ENCODE results near the gene PPP1R15B. TPM values are rescaled to one million over a fixed set of nuclear protein-coding genes. Genes with fewer than 3 reads are reported as not detected.

PPP1R15B gene
- total and polyA plus RNA-seq, 7 experiments from 2014 or later = 14.1 to 175 (median 72.8) TPM

GRCh38 chr1:204384636-204385352, 26.8 kb downstream of the PPP1R15B start:
- ChIA-PET POLR2A (no interaction called here), CTCF (interaction anchor here (0.7 to 1.8 kb wide), 2 partner anchors 14 to 759 kb away, joined by 3 to 7 read pairs; no protein-coding TSS in a partner anchor)
- H3K36me3 ChIP-seq (ENCODE audit: control insufficient read depth in 2 of 3, insufficient read depth in 3 of 3, low read length in 3 of 3) = no peaks in the 10 kb centered on the region
- peaks cover 0 to 13% (median 0%) of the 10 kb centered on the region in 5 donors for H3K27me3 Mint-ChIP-seq
- ATAC-seq = no peak
- no peak overlapping the region for H3K27ac ChIP-seq (ENCODE audit: low read depth, low read length)
- no peaks in the 10 kb centered on the region for H3K9me3 ChIP-seq (ENCODE audit: control insufficient read depth in 2 of 3, low read length in 3 of 3)
- no peak for DNase-seq
- no peaks in the 10 kb centered on the region for H3K36me3 Mint-ChIP-seq
- intact Hi-C loops (cut with micrococcal nuclease) = no loop called here
- no peaks in the 10 kb centered on the region for H3K4me1 ChIP-seq (ENCODE audit: control insufficient read depth in 2 of 2, insufficient read depth in 2 of 2, low read length in 2 of 2)
- no peak overlapping the region for H3K4me3 ChIP-seq (ENCODE audit: low read length)
- H3K9me3 Mint-ChIP-seq = no peaks in the 10 kb centered on the region
- H3K4me3 Mint-ChIP-seq = no peak overlapping the region
- H3K27me3 ChIP-seq (ENCODE audit: control insufficient read depth in 2 of 2, insufficient read depth in 2 of 2, low read length in 2 of 2) = no peaks in the 10 kb centered on the region
- peaks cover 3 to 7% (median 5%) of the 10 kb centered on the region in 7 donors for H3K4me1 Mint-ChIP-seq
- H3K27ac Mint-ChIP-seq = no peak overlapping the region

GRCh38 chr1:204383163-204383904, 28.3 kb downstream of the PPP1R15B start:
- Histone ChIP-seq H3K27ac (ENCODE audit: low read depth, low read length) (no peak overlapping the region), H3K4me3 (ENCODE audit: low read length) (no peak overlapping the region), H3K27me3 (ENCODE audit: control insufficient read depth in 2 of 2, insufficient read depth in 2 of 2, low read length in 2 of 2) (no peaks in the 10 kb centered on the region), H3K36me3 (ENCODE audit: control insufficient read depth in 2 of 3, insufficient read depth in 3 of 3, low read length in 3 of 3) (no peaks in the 10 kb centered on the region), H3K4me1 (ENCODE audit: control insufficient read depth in 2 of 2, insufficient read depth in 2 of 2, low read length in 2 of 2) (peaks cover 2 to 4% of the 10 kb centered on the region in 2 donors), H3K9me3 (ENCODE audit: control insufficient read depth in 2 of 3, low read length in 3 of 3) (no peaks in the 10 kb centered on the region)
- CTCF ChIA-PET = interaction anchor here (1.3 to 1.7 kb wide), 2 partner anchors 15 to 27 kb away, joined by 3 to 7 read pairs; no protein-coding TSS in a partner anchor
- H3K4me3 Mint-ChIP-seq = no peak overlapping the region
- H3K36me3 Mint-ChIP-seq = no peaks in the 10 kb centered on the region
- peaks cover under 1 to 9% (median 5%) of the 10 kb centered on the region in 7 donors for H3K4me1 Mint-ChIP-seq
- POLR2A ChIA-PET = interaction anchor here (0.6 to 1.5 kb wide), 3 partner anchors 10 to 1249 kb away, joined by 3 to 5 read pairs (median 3); partner anchors contain the start of gene ELK4
- DNase-seq (no peak), ATAC-seq (no peak)
- no peaks in the 10 kb centered on the region for H3K9me3 Mint-ChIP-seq
- H3K27ac Mint-ChIP-seq = no peak overlapping the region
- intact Hi-C loops (cut with micrococcal nuclease) = no loop called here
- H3K27me3 Mint-ChIP-seq = peaks cover 0 to 25% (median under 1%) of the 10 kb centered on the region in 5 donors

- Mint-ChIP-seq H3K4me3 (no peak overlapping the region), H3K9me3 (no peaks in the 10 kb centered on the region), H3K27me3 (peaks cover 3 to 32% (median 6%) of the 10 kb centered on the region in 5 donors), H3K27ac (no peak overlapping the region), H3K36me3 (peaks cover 0 to 5% (median 0%) of the 10 kb centered on the region in 5 donors), H3K4me1 (peaks cover 7 to 15% (median 12%) of the 10 kb centered on the region in 7 donors)
- no peak for ATAC-seq
- intact Hi-C loops (cut with micrococcal nuclease) = loop anchor here in 1 of 2 donors (1.0 kb wide), 2 partner anchors 9 to 16 kb away; no protein-coding TSS in a partner anchor
- Histone ChIP-seq H3K4me1 (ENCODE audit: control insufficient read depth in 2 of 2, insufficient read depth in 2 of 2, low read length in 2 of 2) (peaks cover 4 to 6% of the 10 kb centered on the region in 2 donors), H3K27ac (ENCODE audit: low read depth, low read length) (peak overlapping the region; percentile 52), H3K36me3 (ENCODE audit: control insufficient read depth in 2 of 3, insufficient read depth in 3 of 3, low read length in 3 of 3) (no peaks in the 10 kb centered on the region), H3K4me3 (ENCODE audit: low read length) (peak overlapping the region; percentile 62), H3K9me3 (ENCODE audit: control insufficient read depth in 2 of 3, low read length in 3 of 3) (no peaks in the 10 kb centered on the region), H3K27me3 (ENCODE audit: control insufficient read depth in 2 of 2, insufficient read depth in 2 of 2, low read length in 2 of 2) (no peaks in the 10 kb centered on the region)
- CTCF ChIA-PET = interaction anchor here (1.3 to 3.8 kb wide), 4 partner anchors 9 to 28 kb away, joined by 3 to 15 read pairs (median 5); no protein-coding TSS in a partner anchor
- DNase-seq = no peak
- POLR2A ChIA-PET = interaction anchor here (0.6 to 1.5 kb wide), 4 partner anchors 10 to 1249 kb away, joined by 3 to 5 read pairs (median 3); partner anchors contain the start of gene ELK4
Measured at GRCh38 chr1:204382714-204383083, 28.9 kb downstream of the PPP1R15B start.

GRCh38 chr1:204380293-204380831, 31.3 kb downstream of the PPP1R15B start:
- ChIA-PET POLR2A (interaction anchor here (1.2 kb wide), 1 partner anchor 11 kb away, joined by 3 read pairs; no protein-coding TSS in a partner anchor), CTCF (interaction anchor here (3.8 kb wide), 1 partner anchor 17 kb away, joined by 15 read pairs; no protein-coding TSS in a partner anchor)
- H3K27ac ChIP-seq (ENCODE audit: low read depth, low read length) = no peak overlapping the region
- Mint-ChIP-seq H3K27me3 (peaks cover 6 to 43% (median 11%) of the 10 kb centered on the region in 5 donors), H3K4me3 (no peak overlapping the region), H3K36me3 (peaks cover 0 to 5% (median 0%) of the 10 kb centered on the region in 5 donors), H3K4me1 (peaks cover 8 to 20% (median 13%) of the 10 kb centered on the region in 7 donors), H3K9me3 (no peaks in the 10 kb centered on the region), H3K27ac (no peak overlapping the region)
- DNase-seq = no peak
- peaks cover 4 to 6% of the 10 kb centered on the region in 2 donors for H3K4me1 ChIP-seq (ENCODE audit: control insufficient read depth in 2 of 2, insufficient read depth in 2 of 2, low read length in 2 of 2)
- no peaks in the 10 kb centered on the region for H3K9me3 ChIP-seq (ENCODE audit: control insufficient read depth in 2 of 3, low read length in 3 of 3)
- H3K36me3 ChIP-seq (ENCODE audit: control insufficient read depth in 2 of 3, insufficient read depth in 3 of 3, low read length in 3 of 3) = no peaks in the 10 kb centered on the region
- ATAC-seq = no peak
- peaks cover 0 to 9% of the 10 kb centered on the region in 2 donors for H3K27me3 ChIP-seq (ENCODE audit: control insufficient read depth in 2 of 2, insufficient read depth in 2 of 2, low read length in 2 of 2)
- intact Hi-C loops (cut with micrococcal nuclease) = no loop called here
- no peak overlapping the region for H3K4me3 ChIP-seq (ENCODE audit: low read length)

- peaks cover 4 to 6% of the 10 kb centered on the region in 2 donors for H3K4me1 ChIP-seq (ENCODE audit: control insufficient read depth in 2 of 2, insufficient read depth in 2 of 2, low read length in 2 of 2)
- peaks cover 8 to 20% (median 13%) of the 10 kb centered on the region in 7 donors for H3K4me1 Mint-ChIP-seq
- CTCF ChIA-PET = interaction anchor here (0.6 to 1.8 kb wide), 5 partner anchors 21 to 769 kb away, joined by 3 to 4 read pairs (median 3); no protein-coding TSS in a partner anchor
- peak overlapping the region in 5 of 9 donors; percentile 3 to 79 (median 55) for H3K27ac Mint-ChIP-seq
- H3K9me3 ChIP-seq (ENCODE audit: control insufficient read depth in 2 of 3, low read length in 3 of 3) = no peaks in the 10 kb centered on the region
- peak; percentile 71 for ATAC-seq
- H3K27me3 Mint-ChIP-seq = peaks cover 6 to 45% (median 11%) of the 10 kb centered on the region in 5 donors
- peaks cover 0 to 9% of the 10 kb centered on the region in 2 donors for H3K27me3 ChIP-seq (ENCODE audit: control insufficient read depth in 2 of 2, insufficient read depth in 2 of 2, low read length in 2 of 2)
- no peaks in the 10 kb centered on the region for H3K9me3 Mint-ChIP-seq
- peak; percentile 28 to 57 (median 46) for DNase-seq
- intact Hi-C loops (cut with micrococcal nuclease) = loop anchor here in 1 of 2 donors (1.0 kb wide), 1 partner anchor 20 kb away; no protein-coding TSS in a partner anchor
- peak overlapping the region; percentile 4 for H3K27ac ChIP-seq (ENCODE audit: low read depth, low read length)
- peak overlapping the region; percentile 70 for H3K4me3 ChIP-seq (ENCODE audit: low read length)
- peaks cover 0 to 5% (median 0%) of the 10 kb centered on the region in 5 donors for H3K36me3 Mint-ChIP-seq
- H3K4me3 Mint-ChIP-seq = peak overlapping the region in 9 of 10 donors; percentile 88 to 96 (median 93)
- H3K36me3 ChIP-seq (ENCODE audit: control insufficient read depth in 2 of 3, insufficient read depth in 3 of 3, low read length in 3 of 3) = no peaks in the 10 kb centered on the region
- POLR2A ChIA-PET = interaction anchor here (0.7 to 1.0 kb wide), 2 partner anchors 14 to 198 kb away, joined by 3 to 4 read pairs; no protein-coding TSS in a partner anchor
Measured at GRCh38 chr1:204377800-204378668, 33.6 kb downstream of the PPP1R15B start.

All from naive thymus-derived CD4-positive, alpha-beta T cell (primary cell).